GM12878 (cell line): ENCODE results near the gene BTBD1. TPM values are rescaled to one million over a fixed set of nuclear protein-coding genes. Genes with fewer than 3 reads are reported as not detected.

ENCODE experiments used
- BRCA1 ChIP-seq: IDR thresholded peaks from 2 replicates; pipeline ENCODE4 v1.6.1; 2011; ENCODE audit warnings: low read depth, low read length, improper control_type of control experiment
- CBX5 ChIP-seq: sonication (generic); IDR thresholded peaks from 2 replicates; pipeline ENCODE4 v1.6.1; 2016; ENCODE audit warnings: low read depth, moderate library complexity, mild to moderate bottlenecking, inconsistent platforms
- CEBPB ChIP-seq, 2 experiments: fragments of 150-350 bp in 1 of 2; IDR thresholded peaks; 2 replicates each; pipeline ENCODE4 v1.6.1; 2012 to 2014; ENCODE audit warnings: low read depth in 2 of 2, low read length in 2 of 2, borderline replicate concordance in 1 of 2, inconsistent platforms in 1 of 2
- CREB1 ChIP-seq: IDR thresholded peaks from 2 replicates; pipeline ENCODE4 v1.6.1; 2012; ENCODE audit warnings: low read depth, mild to moderate bottlenecking, inconsistent platforms
- CTCF ChIP-seq, 3 experiments: IDR thresholded peaks in 2 of 3; conservative IDR thresholded peaks in 1 of 3; 2 replicates each; pipeline ENCODE4 v1.5.1; 2011; ENCODE audit warnings: low read depth in 3 of 3, low read length in 3 of 3, mild to moderate bottlenecking in 3 of 3, control low read depth in 2 of 3, moderate library complexity in 2 of 3, inconsistent platforms in 1 of 3, mixed read lengths in 1 of 3; ENCODE audit not compliant: control insufficient read depth in 2 of 3, insufficient read depth in 1 of 3; ENCODE audit errors: extremely low read depth in 1 of 3
- E2F4 ChIP-seq: IDR thresholded peaks from 2 replicates; pipeline ENCODE4 v1.6.1; 2012; ENCODE audit warnings: low read depth, low read length, improper control_type of control experiment
- HCFC1 ChIP-seq: fragments of 150-350 bp; IDR thresholded peaks from 2 replicates; pipeline ENCODE4 v1.6.1; 2014; ENCODE audit warnings: low read length
- IKZF1 ChIP-seq: fragments of 450-650 bp; conservative IDR thresholded peaks from 2 replicates; pipeline ENCODE4 v1.6.1; 2017; ENCODE audit warnings: antibody characterized with exemption, mild to moderate bottlenecking
- KLF5 ChIP-seq: fragments of 450-650 bp; IDR thresholded peaks from 2 replicates; pipeline ENCODE4 v1.6.1; 2014; ENCODE audit warnings: mild to moderate bottlenecking; ENCODE audit not compliant: partially characterized antibody
- MTA2 ChIP-seq: fragments of 450-650 bp; IDR thresholded peaks from 2 replicates; pipeline ENCODE4 v1.6.1; 2016; ENCODE audit warnings: low read depth, mild to moderate bottlenecking, moderate library complexity
- MYB ChIP-seq: fragments of 150-350 bp; IDR thresholded peaks from 2 replicates; pipeline ENCODE4 v1.6.1; 2014; ENCODE audit warnings: mild to moderate bottlenecking, low read depth, low read length, borderline replicate concordance
- PBX3 ChIP-seq: IDR thresholded peaks from 2 replicates; pipeline ENCODE4 v1.6.1; 2011; ENCODE audit warnings: mild to moderate bottlenecking, low read depth, low read length, moderate library complexity; ENCODE audit not compliant: insufficient replicate concordance
- POU2F2 ChIP-seq: IDR thresholded peaks from 3 replicates; pipeline ENCODE4 v1.6.1; 2011; ENCODE audit warnings: low read depth, mild to moderate bottlenecking, low read length, borderline replicate concordance
- RAD21 ChIP-seq: IDR thresholded peaks from 2 replicates; pipeline ENCODE4 v1.6.1; 2011; ENCODE audit warnings: mild to moderate bottlenecking, low read depth, low read length, moderate library complexity; ENCODE audit not compliant: insufficient read depth
- RBBP5 ChIP-seq: fragments of 200-600 bp; sonication (generic); conservative IDR thresholded peaks from 2 replicates; pipeline ENCODE4 v1.6.1; 2016
- RUNX3 ChIP-seq: IDR thresholded peaks from 2 replicates; pipeline ENCODE4 v1.6.1; 2012; ENCODE audit warnings: low read length, inconsistent platforms
- SKIL ChIP-seq: fragments of 450-650 bp; IDR thresholded peaks from 2 replicates; pipeline ENCODE4 v1.6.1; 2017; ENCODE audit warnings: mild to moderate bottlenecking, low read depth, inconsistent platforms; ENCODE audit not compliant: poor library complexity, severe bottlenecking
- SREBF2 ChIP-seq: IDR thresholded peaks from 2 replicates; pipeline ENCODE4 v1.6.1; 2012; ENCODE audit warnings: mild to moderate bottlenecking, low read length
- STAT1 ChIP-seq: fragments of 450-650 bp; conservative IDR thresholded peaks from 2 replicates; pipeline ENCODE4 v1.6.1; 2014; ENCODE audit warnings: antibody characterized with exemption, mild to moderate bottlenecking
- SUPT20H ChIP-seq: IDR thresholded peaks from 2 replicates; pipeline ENCODE4 v1.6.1; 2011; ENCODE audit warnings: low read depth, mild to moderate bottlenecking, low read length, moderate library complexity, borderline replicate concordance; ENCODE audit not compliant: control insufficient read depth
- TAF1 ChIP-seq: IDR thresholded peaks from 2 replicates; pipeline ENCODE4 v1.6.1; 2011; ENCODE audit warnings: mild to moderate bottlenecking, low read depth, low read length, borderline replicate concordance
- TCF3 ChIP-seq: IDR thresholded peaks from 2 replicates; pipeline ENCODE4 v1.6.1; 2012; ENCODE audit warnings: low read depth, mild to moderate bottlenecking, low read length, borderline replicate concordance; ENCODE audit not compliant: insufficient read depth
- YBX1 ChIP-seq: fragments of 450-650 bp; IDR thresholded peaks from 2 replicates; pipeline ENCODE4 v1.6.1; 2016; ENCODE audit warnings: antibody characterized with exemption
- ZNF207 ChIP-seq: fragments of 450-650 bp; IDR thresholded peaks from 2 replicates; pipeline ENCODE4 v1.6.1; 2014; ENCODE audit warnings: antibody characterized with exemption, mild to moderate bottlenecking, borderline replicate concordance
- ZNF217 ChIP-seq: fragments of 450-650 bp; IDR thresholded peaks from 2 replicates; pipeline ENCODE4 v1.6.1; 2017; ENCODE audit warnings: antibody characterized with exemption, mild to moderate bottlenecking
- polyA plus RNA-seq, 11 experiments: library from polyadenylated mRNA; depleted of rRNA in 4 of 11; unstranded in 6 of 11; stranded (reverse) in 5 of 11; fragments of >200 nt; fragmentation: Nextera tagmentation in 4 of 11; fragmentation: Illumina TruSeq in 1 of 11; extraction: Ambion mirVana in 4 of 11; extraction: Trizol in 1 of 11; gene quantifications; 1 replicate in 1 of 11; 2 replicates in 10 of 11; pipeline versions ENCODE4 v1.2.1 to v1.2.3, GENCODE V29; 2011 to 2016; ENCODE audit warnings: inconsistent platforms in 2 of 11, missing spikeins in 2 of 11, low read depth in 1 of 11
- total RNA-seq, 4 experiments: library from RNA; depleted of rRNA in 3 of 4; stranded (reverse); fragments of >200 nt in 3 of 4; fragmentation: Illumina TruSeq in 1 of 4; extraction: Trizol in 1 of 4; gene quantifications; 2 replicates each; pipeline versions ENCODE4 v1.2.1 to v1.2.3, GENCODE V29; 2013 to 2021

BTBD1 gene
- total and polyA plus RNA-seq, 10 of the 15 experiments (the other 5 are each of a cell fraction or from before 2014, with no cell fraction given) = 17.5 to 90.4 (median 73.1) TPM

- no peak for TF ChIP-seq CBX5
- no peak for TF ChIP-seq TCF3
- peak; percentile 81 for TF ChIP-seq HCFC1
- TF ChIP-seq ZNF207 = no peak; the same call in 1 of the 2 replicates
- TF ChIP-seq CREB1 = peak; percentile 45; the same call in 1 of the 2 replicates
- no peak for TF ChIP-seq SUPT20H
- peak; percentile 75 for TF ChIP-seq RUNX3
- TF ChIP-seq ZNF217 = no peak
- peak; percentile 72 for TF ChIP-seq KLF5
- TF ChIP-seq E2F4 = no peak
- no peak for TF ChIP-seq SREBF2
- TF ChIP-seq BRCA1 = no peak
- peak; percentile 76 to 94 (median 79) for TF ChIP-seq CTCF (IDR thresholded peaks at IDR 0.05 in 2 of 3, conservative IDR thresholded peaks at IDR 0.05 in 1 of 3; ENCODE audit: control insufficient read depth in 2 of 3, extremely low read depth in 1 of 3, insufficient read depth in 1 of 3, low read depth in 3 of 3, low read length in 3 of 3)
- peak; percentile 73 for TF ChIP-seq TAF1
- TF ChIP-seq MTA2 = no peak
- TF ChIP-seq SKIL = no peak
- TF ChIP-seq POU2F2 = peak; percentile 77; the same call in 1 of the 3 replicates
- TF ChIP-seq CEBPB (IDR thresholded peaks at IDR 0.05; ENCODE audit: borderline replicate concordance in 1 of 2, low read depth in 2 of 2, low read length in 2 of 2) = no peak
- no peak for TF ChIP-seq MYB
- TF ChIP-seq PBX3 = no peak
- peak; percentile 98 for TF ChIP-seq IKZF1
- TF ChIP-seq STAT1 = no peak
- no peak for TF ChIP-seq RBBP5
- TF ChIP-seq RAD21 = peak; percentile 21; the same call in 1 of the 2 replicates
- no peak for TF ChIP-seq YBX1
These were observed 55.6 kb downstream of the BTBD1 start, which contains the start of gene C15orf40 (continued) for GRCh38 chr15:83011271-83012075.
